ENCODE measurements around the gene INF2. TPM values are rescaled to one million over a fixed set of nuclear protein-coding genes. Genes with fewer than 3 reads are reported as not detected.

The INF2 gene
- total and polyA plus RNA-seq, 2 donors (not counting 3 experiments of a cell fraction or from before 2014, with no cell fraction given), result 55.3 to 124 TPM

DNA sequence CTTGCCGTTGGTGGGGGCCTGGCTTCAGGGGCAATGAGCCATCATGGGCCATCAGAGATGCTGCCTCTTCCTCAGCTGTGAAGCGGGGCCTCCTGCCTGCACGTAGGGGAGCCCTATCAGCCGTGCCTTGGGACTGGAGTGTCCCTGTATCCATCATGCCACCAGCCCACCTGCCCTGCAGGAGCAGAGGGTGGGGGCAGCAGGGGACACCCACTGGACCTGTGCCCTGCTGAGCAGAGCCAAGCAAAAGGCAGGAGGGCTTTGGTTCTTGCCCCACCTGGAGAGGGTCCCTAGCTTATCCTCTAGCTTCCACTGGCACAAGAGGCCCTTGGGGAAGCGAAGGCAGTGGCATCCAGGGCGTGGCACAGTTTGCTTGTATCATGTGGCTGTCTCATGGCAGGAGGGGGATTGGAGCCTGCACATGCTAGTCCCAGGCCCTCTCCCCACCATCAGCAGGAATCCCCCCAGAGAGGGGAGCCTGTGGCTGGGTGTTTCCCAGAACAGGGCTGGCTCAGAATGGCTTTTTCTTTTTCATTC is 44.7 kb downstream of the INF2 start:
- dilution Hi-C loops (cut with MboI; ENCODE audit: extremely low pct_ligation_motif_present, low sequenced_read_pairs) (no loop called here), intact Hi-C loops (cut with micrococcal nuclease) (no loop called here)
- TF ChIP-seq, protein P1, sequence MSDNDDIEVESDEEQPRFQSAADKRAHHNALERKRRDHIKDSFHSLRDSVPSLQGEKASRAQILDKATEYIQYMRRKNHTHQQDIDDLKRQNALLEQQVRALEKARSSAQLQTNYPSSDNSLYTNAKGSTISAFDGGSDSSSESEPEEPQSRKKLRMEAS (IDR thresholded peaks at IDR 0.05; ENCODE audit: insufficient read depth, insufficient read length), result no peak
- TF ChIP-seq, protein P2, sequence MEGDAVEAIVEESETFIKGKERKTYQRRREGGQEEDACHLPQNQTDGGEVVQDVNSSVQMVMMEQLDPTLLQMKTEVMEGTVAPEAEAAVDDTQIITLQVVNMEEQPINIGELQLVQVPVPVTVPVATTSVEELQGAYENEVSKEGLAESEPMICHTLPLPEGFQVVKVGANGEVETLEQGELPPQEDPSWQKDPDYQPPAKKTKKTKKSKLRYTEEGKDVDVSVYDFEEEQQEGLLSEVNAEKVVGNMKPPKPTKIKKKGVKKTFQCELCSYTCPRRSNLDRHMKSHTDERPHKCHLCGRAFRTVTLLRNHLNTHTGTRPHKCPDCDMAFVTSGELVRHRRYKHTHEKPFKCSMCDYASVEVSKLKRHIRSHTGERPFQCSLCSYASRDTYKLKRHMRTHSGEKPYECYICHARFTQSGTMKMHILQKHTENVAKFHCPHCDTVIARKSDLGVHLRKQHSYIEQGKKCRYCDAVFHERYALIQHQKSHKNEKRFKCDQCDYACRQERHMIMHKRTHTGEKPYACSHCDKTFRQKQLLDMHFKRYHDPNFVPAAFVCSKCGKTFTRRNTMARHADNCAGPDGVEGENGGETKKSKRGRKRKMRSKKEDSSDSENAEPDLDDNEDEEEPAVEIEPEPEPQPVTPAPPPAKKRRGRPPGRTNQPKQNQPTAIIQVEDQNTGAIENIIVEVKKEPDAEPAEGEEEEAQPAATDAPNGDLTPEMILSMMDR (IDR thresholded peaks at IDR 0.05; ENCODE audit: extremely low read depth in 1 of 2, insufficient read depth in 1 of 2, low read depth in 1 of 2, low read length in 2 of 2), result no peak
- TF ChIP-seq JUN (IDR thresholded peaks at IDR 0.05; ENCODE audit: borderline replicate concordance, insufficient read depth, insufficient read length, low read depth) (no peak), GATA2 (IDR thresholded peaks at IDR 0.05; ENCODE audit: insufficient read depth, insufficient read length, low read depth, low read length) (no peak), FOS (IDR thresholded peaks at IDR 0.05; ENCODE audit: borderline replicate concordance, insufficient read depth, low read length) (no peak), MYC (IDR thresholded peaks at IDR 0.05; ENCODE audit: low read depth, low read length) (no peak), EZH2 (IDR thresholded peaks at IDR 0.05; ENCODE audit: borderline replicate concordance, low read depth, low read length, severe bottlenecking) (no peak), POLR2A (IDR thresholded peaks at IDR 0.05; ENCODE audit: low read depth, low read length) (no peak), POLR2AphosphoS5 (IDR thresholded peaks at IDR 0.05; ENCODE audit: insufficient read depth, low read depth, low read length) (no peak)
- no peaks in the 10 kb centered on the region for H3K27me3 ChIP-seq (ENCODE audit: control insufficient read depth in 2 of 2, insufficient read depth in 2 of 2, low read length in 2 of 2)
- H3K4me2 ChIP-seq (ENCODE audit: insufficient read depth, low read length), result no peak overlapping the region
- no peaks in the 10 kb centered on the region for H4K20me1 ChIP-seq (replicated peaks; ENCODE audit: control insufficient read depth, extremely low read depth, insufficient read depth, low read length)
- ChIA-PET POLR2A (no interaction called here), CTCF (interaction anchor here (0.9 to 1.5 kb wide), 2 partner anchors 9 to 27 kb away, joined by 3 to 5 read pairs; no protein-coding TSS in a partner anchor)
- no peak overlapping the region for H3K27ac ChIP-seq (ENCODE audit: insufficient read depth, low read depth, low read length)
- H3K4me3 ChIP-seq (replicated peaks in 1 of 3; ENCODE audit: insufficient read depth in 1 of 3, low read depth in 1 of 3, low read length in 3 of 3), result no peak overlapping the region
- H3K9me1 ChIP-seq (replicated peaks; ENCODE audit: control insufficient read depth, extremely low read depth, insufficient read depth, low read length), result no peaks in the 10 kb centered on the region
- H3K4me1 ChIP-seq (ENCODE audit: control insufficient read depth, extremely low read depth, insufficient read depth, low read length), result peaks cover 19% of the 10 kb centered on the region
- H3K36me3 ChIP-seq (ENCODE audit: control insufficient read depth in 2 of 2, extremely low read depth in 1 of 2, insufficient read depth in 2 of 2, low read length in 2 of 2), result no peaks in the 10 kb centered on the region
- no TSS peak for BruUV-seq (replicated peaks)
- H3K79me2 ChIP-seq (ENCODE audit: control insufficient read depth, insufficient read depth, low read length), result no peaks in the 10 kb centered on the region
- FAIRE-seq, result no peak
- H2AFZ ChIP-seq (ENCODE audit: low read depth, low read length), result no peak overlapping the region
- no peak for DNase-seq (ENCODE audit: low read depth, low spot score)
- H3K9me3 ChIP-seq (replicated peaks; ENCODE audit: control insufficient read depth, insufficient read depth, low read length), result no peaks in the 10 kb centered on the region
- no peak overlapping the region for H3K9ac ChIP-seq (replicated peaks; ENCODE audit: extremely low read depth, insufficient read depth, low read length)

All from endothelial cell of umbilical vein (primary cell).